HepG2 (cell line): ENCODE results near the gene KIAA0040. TPM values are rescaled to one million over a fixed set of nuclear protein-coding genes. Genes with fewer than 3 reads are reported as not detected.

ENCODE experiments used
- ATAC-seq: fragments of 200-7000 bp; cut with Tn5 transposase; 3 replicates; pipeline ENCODE4 v1.9.1; 2020; ENCODE audit warnings: mild to moderate bottlenecking, moderate library complexity
- BruUV-seq: library from RNA; stranded (reverse); fragments of 400-500 nt; replicated peaks from 2 replicates; lab custom pipeline; 2021; lab: Mats Ljungman, UMichigan
- CTCF ChIA-PET: fragments of 300-600 bp; formaldehyde crosslinking; extraction: SDS; loops from one replicate; lab custom pipeline; 2021; ENCODE audit warnings: low total read pairs, inconsistent platforms, low intra/inter-chr PET ratio; lab: Yijun Ruan, JAX
- POLR2A ChIA-PET: fragments of 350-600 bp; sonication (Branson Sonifier 250); formaldehyde crosslinking; loops from one replicate; lab custom pipeline; 2020; ENCODE audit warnings: antibody characterized with exemption, inconsistent platforms; lab: Yijun Ruan, JAX
- DNase-seq: peaks from one replicate; pipeline ENCODE4 v3.0.0-alpha.2; 2015; ENCODE audit warnings: low spot score
- FAIRE-seq: peaks from 3 replicates; lab custom pipeline; 2011; peaks lifted over from hg19 to GRCh38; lab: Jason Lieb, UNC
- H2AFZ ChIP-seq: one replicate; pipeline ENCODE4 v1.6.1; 2011; ENCODE audit warnings: low read length, inconsistent platforms
- H3K27ac ChIP-seq: fragments of 300-600 bp; 3 replicates; pipeline ENCODE4 v1.8.0; 2011; ENCODE audit warnings: mixed run types, mild to moderate bottlenecking, mixed read lengths, low read length, inconsistent platforms; ENCODE audit not compliant: insufficient read depth; ENCODE audit errors: extremely low read length
- H3K27me3 ChIP-seq, 2 experiments: fragments of 200-600 bp in 1 of 2; 2 replicates in 1 of 2; 3 replicates in 1 of 2; pipeline versions ENCODE4 v1.6.0 to v1.8.0; 2011; ENCODE audit warnings: low read length in 2 of 2, mild to moderate bottlenecking in 2 of 2, moderate library complexity in 2 of 2, inconsistent platforms in 1 of 2; ENCODE audit not compliant: insufficient read depth in 2 of 2, control insufficient read depth in 1 of 2
- H3K36me3 ChIP-seq, 2 experiments: fragments of 200-600 bp in 1 of 2; replicated peaks in 1 of 2; 2 replicates in 1 of 2; 3 replicates in 1 of 2; pipeline versions ENCODE4 v1.5.1 to v1.8.0; 2011; ENCODE audit warnings: low read length in 2 of 2, inconsistent platforms in 1 of 2; ENCODE audit not compliant: insufficient read depth in 2 of 2, control insufficient read depth in 1 of 2
- H3K4me1 ChIP-seq: 2 replicates; pipeline ENCODE4 v1.5.1; 2012; ENCODE audit warnings: low read length, inconsistent platforms; ENCODE audit not compliant: insufficient read depth
- H3K4me2 ChIP-seq: 2 replicates; pipeline ENCODE4 v1.6.0; 2011; ENCODE audit warnings: low read depth, low read length, inconsistent platforms
- H3K4me3 ChIP-seq, 3 experiments: fragments of 200-600 bp in 1 of 3; sonication (generic), shearing (Covaris generic) in 1 of 3; replicated peaks in 1 of 3; 2 replicates each; pipeline ENCODE4 v1.5.1; 2011 to 2016; ENCODE audit warnings: low read length in 3 of 3, inconsistent platforms in 2 of 3, low read depth in 2 of 3, mild to moderate bottlenecking in 2 of 3, control low read depth in 1 of 3, mixed read lengths in 1 of 3; ENCODE audit not compliant: insufficient read depth in 1 of 3
- H3K79me2 ChIP-seq: one replicate; pipeline ENCODE4 v1.6.1; 2011; ENCODE audit warnings: low read length, inconsistent platforms; ENCODE audit not compliant: insufficient read depth
- H3K9ac ChIP-seq: 2 replicates; pipeline ENCODE4 v1.6.0; 2011; ENCODE audit warnings: mild to moderate bottlenecking, low read depth, low read length, inconsistent platforms; ENCODE audit not compliant: insufficient read depth
- H3K9me3 ChIP-seq: 2 replicates; pipeline ENCODE4 v1.5.1; 2012; ENCODE audit warnings: mild to moderate bottlenecking, low read length
- H4K20me1 ChIP-seq: 2 replicates; pipeline ENCODE4 v1.6.0; 2011; ENCODE audit warnings: inconsistent platforms, mild to moderate bottlenecking, low read length, moderate library complexity; ENCODE audit not compliant: insufficient read depth
- ADNP ChIP-seq: sonication (generic); formaldehyde crosslinking; IDR thresholded peaks from 2 replicates; pipeline ENCODE4 v1.4.0; 2020; ENCODE audit warnings: missing genetic modification reagents
- CREB1 ChIP-seq, 2 experiments: fragments of 450-650 bp in 1 of 2; IDR thresholded peaks; 2 replicates each; pipeline ENCODE4 v1.6.1; 2016 to 2017; ENCODE audit warnings: control low read depth in 1 of 2, mild to moderate bottlenecking in 1 of 2, missing compliant biosample characterization in 1 of 2, missing genetic modification characterization in 1 of 2
- CREM ChIP-seq, 2 experiments: sonication (generic) in 1 of 2; formaldehyde crosslinking in 1 of 2; IDR thresholded peaks; 2 replicates each; pipeline versions ENCODE4 v1.4.0 to v1.6.1; 2016 to 2020; ENCODE audit warnings: antibody characterized with exemption in 1 of 2, mild to moderate bottlenecking in 1 of 2, missing genetic modification reagents in 1 of 2
- FOXO4 ChIP-seq: sonication (generic); formaldehyde crosslinking; conservative IDR thresholded peaks from 2 replicates; pipeline ENCODE4 v1.8.1; 2023; ENCODE audit warnings: missing genetic modification reagents
- HNRNPUL1 ChIP-seq: fragments of 200-400 bp; formaldehyde crosslinking; IDR thresholded peaks from 2 replicates; pipeline ENCODE4 v1.6.1; 2017; ENCODE audit warnings: low read depth, mild to moderate bottlenecking, low read length, moderate library complexity
- MEIS1 ChIP-seq: sonication (generic); formaldehyde crosslinking; IDR thresholded peaks from 2 replicates; pipeline ENCODE4 v1.9.0; 2021; ENCODE audit warnings: mild to moderate bottlenecking, missing genetic modification reagents, moderate library complexity, borderline replicate concordance
- NR2F6 ChIP-seq, 2 experiments: IDR thresholded peaks; 2 replicates each; pipeline ENCODE4 v1.6.1; 2016; ENCODE audit warnings: antibody characterized with exemption in 1 of 2, mild to moderate bottlenecking in 1 of 2
- PHB2 ChIP-seq: fragments of 450-650 bp; IDR thresholded peaks from 2 replicates; pipeline ENCODE4 v1.6.1; 2018; ENCODE audit not compliant: partially characterized antibody
- RBM39 ChIP-seq: fragments of 200-400 bp; formaldehyde crosslinking; IDR thresholded peaks from one replicate; pipeline ENCODE4 v1.6.1; 2018; ENCODE audit warnings: antibody characterized with exemption, mild to moderate bottlenecking, low read depth, low read length; ENCODE audit not compliant: poor library complexity, severe bottlenecking
- SRF ChIP-seq: IDR thresholded peaks from 2 replicates; pipeline ENCODE4 v1.6.1; 2011; ENCODE audit warnings: mild to moderate bottlenecking, low read depth, low read length, moderate library complexity
- ZBTB8A ChIP-seq: sonication (generic); formaldehyde crosslinking; IDR thresholded peaks from 2 replicates; pipeline ENCODE4 v1.4.0; 2020; ENCODE audit warnings: mild to moderate bottlenecking, low read depth, missing genetic modification reagents, borderline replicate concordance
- ZNF205 ChIP-seq: IDR thresholded peaks from 2 replicates; pipeline ENCODE4 v1.6.1; 2018; ENCODE audit warnings: missing biosample characterization, missing genetic modification reagents
- ZNF331 ChIP-seq: sonication (generic); formaldehyde crosslinking; IDR thresholded peaks from 2 replicates; pipeline ENCODE4 v1.4.0; 2020; ENCODE audit warnings: missing genetic modification reagents
- WGBS: methylation state at CpG from one replicate; pipeline ENCODE4 v1.1.6; 2017; ENCODE audit warnings: low lambda C conversion rate; 5-methylcytosine and 5-hydroxymethylcytosine counted together
- in situ Hi-C: cut with HindIII; loops from 2 replicates; pipeline ENCODE4 v1.10.0; 2017; ENCODE audit warnings: low pct_unique_long_range_greater_than_20kb; ENCODE audit not compliant: extremely low pct_ligation_motif_present
- intact Hi-C: fragments of 100-400 bp; cut with micrococcal nuclease; formaldehyde crosslinking; loops from one replicate; pipeline ENCODE4 v1.10.0; 2022; ENCODE audit not compliant: unreplicated experiment
- polyA plus RNA-seq, 8 experiments: library from polyadenylated mRNA; depleted of rRNA in 3 of 8; stranded (reverse) in 7 of 8; unstranded in 1 of 8; fragments of >200 nt; fragmentation: Illumina TruSeq in 4 of 8; extraction: Trizol in 4 of 8; gene quantifications; 2 replicates each; pipeline versions ENCODE4 v1.2.1 to v1.2.3, GENCODE V29; 2011 to 2016; ENCODE audit warnings: low read depth in 4 of 8, missing spikeins in 1 of 8, mixed read lengths in 1 of 8; ENCODE audit not compliant: insufficient read depth in 1 of 8
- total RNA-seq, 5 experiments: library from RNA; depleted of rRNA; stranded (reverse); fragments of >200 nt; fragmentation: Illumina TruSeq; extraction: Trizol; gene quantifications; 2 replicates each; pipeline ENCODE4 v1.2.3, GENCODE V29; 2016; ENCODE audit warnings: low read depth in 1 of 5

The KIAA0040 gene
- total and polyA plus RNA-seq, 2 of the 13 experiments (the other 11 are each of a cell fraction or from before 2014, with no cell fraction given), result 0.24 to 0.26 TPM

GRCh38 chr1:175167861-175168260 is 24.7 kb downstream of the KIAA0040 start:
- no TSS peak for BruUV-seq
- ATAC-seq, result no peak
- Histone ChIP-seq H2AFZ (no peak overlapping the region), H3K27me3 (no peaks in the 10 kb centered on the region), H3K27ac (no peak overlapping the region), H3K4me3 (no peak overlapping the region), H3K9me3 (no peaks in the 10 kb centered on the region), H4K20me1 (no peaks in the 10 kb centered on the region), H3K4me1 (no peaks in the 10 kb centered on the region), H3K9ac (no peak overlapping the region), H3K36me3 (no peaks in the 10 kb centered on the region), H3K79me2 (no peaks in the 10 kb centered on the region)
- no peak for FAIRE-seq
- intact Hi-C loops (no loop called here), in situ Hi-C loops (loop anchor here (25.0 kb wide), 3 partner anchors 719 to 1669 kb away; no protein-coding TSS in a partner anchor)
- DNase-seq, result no peak
- ChIA-PET CTCF (no interaction called here), POLR2A (no interaction called here)
- WGBS, result 48% methylated on average over 2 of the region's 2 CpGs
- no peak for TF ChIP-seq ZNF205 (CRISPR knock-in tag)
- TF ChIP-seq, all 625 proteins: peak for 0
- no peak overlapping the region for H3K4me2 ChIP-seq

GRCh38 chr1:175166746-175167145 is 25.8 kb downstream of the KIAA0040 start:
- no peak for FAIRE-seq
- no peak for TF ChIP-seq ADNP
- TF ChIP-seq ZBTB8A (CRISPR knock-in tag), result no peak
- TF ChIP-seq PHB2, result no peak
- TF ChIP-seq RBM39, result no peak
- TF ChIP-seq CREB1 (IDR thresholded peaks at IDR 0.05), result no peak
- no peak for TF ChIP-seq CREB1 (CRISPR knock-in tag; IDR thresholded peaks at IDR 0.05)
- TF ChIP-seq ZNF331 (CRISPR knock-in tag), result no peak
- no peak for TF ChIP-seq CREM (IDR thresholded peaks at IDR 0.05)
- no peak for TF ChIP-seq CREM (CRISPR knock-in tag; IDR thresholded peaks at IDR 0.05)
- no peak for TF ChIP-seq NR2F6 (IDR thresholded peaks at IDR 0.05)
- TF ChIP-seq NR2F6 (CRISPR knock-in tag; IDR thresholded peaks at IDR 0.05), result no peak
- no peak for TF ChIP-seq MEIS1 (CRISPR knock-in tag)
- TF ChIP-seq HNRNPUL1, result no peak
- no peak for TF ChIP-seq FOXO4
- no peak for TF ChIP-seq SRF

More at GRCh38 chr1:175166746-175167145, 25.8 kb downstream of the KIAA0040 start:
- DNase-seq (no peak), ATAC-seq (peak; percentile 55; the same call in 2 of the 3 replicates)
- in situ Hi-C loops, result loop anchor here (25.0 kb wide), 3 partner anchors 721 to 1671 kb away; no protein-coding TSS in a partner anchor
- Histone ChIP-seq H3K27ac (no peak overlapping the region), H3K79me2 (no peaks in the 10 kb centered on the region), H3K9me3 (no peaks in the 10 kb centered on the region), H3K4me1 (no peaks in the 10 kb centered on the region), H3K4me3 (no peak overlapping the region), H3K9ac (no peak overlapping the region), H3K36me3 (no peaks in the 10 kb centered on the region), H3K27me3 (no peaks in the 10 kb centered on the region), H4K20me1 (no peaks in the 10 kb centered on the region), H3K4me2 (no peak overlapping the region), H2AFZ (no peak overlapping the region)
- ChIA-PET POLR2A (no interaction called here), CTCF (no interaction called here)
- intact Hi-C loops, result no loop called here
- 9% methylated on average over 5 of the region's 5 CpGs for WGBS
- BruUV-seq, result no TSS peak
